Astrocyte (in vitro differentiated cells and primary cell): ENCODE data around the gene GPR153. TPM values are rescaled to one million over a fixed set of nuclear protein-coding genes. Genes with fewer than 3 reads are reported as not detected.
A peak's percentile ranks its signal among the peaks of the same experiment; 100 is the strongest.

ENCODE experiments used
- DNase-seq: peaks from one replicate; pipeline ENCODE4 v3.0.0-alpha.2; 2010; ENCODE audit warnings: low read depth
- FAIRE-seq: peaks from 2 replicates; lab custom pipeline; 2011; peaks lifted over from hg19 to GRCh38; lab: Jason Lieb, UNC
- H2AFZ ChIP-seq: 2 replicates; pipeline ENCODE4 v1.6.0; 2012; ENCODE audit warnings: low read depth, low read length, inconsistent platforms
- H3K27ac ChIP-seq: 2 replicates; pipeline ENCODE4 v1.5.1; 2011; ENCODE audit warnings: low read depth, low read length, inconsistent platforms
- H3K27me3 ChIP-seq: 2 replicates; pipeline ENCODE4 v1.6.0; 2011; ENCODE audit warnings: low read length, inconsistent platforms; ENCODE audit not compliant: insufficient read depth
- H3K36me3 ChIP-seq: 2 replicates; pipeline ENCODE4 v1.5.1; 2011; ENCODE audit warnings: low read length, inconsistent platforms; ENCODE audit not compliant: insufficient read depth
- H3K4me1 ChIP-seq: 2 replicates; pipeline ENCODE4 v1.5.1; 2011; ENCODE audit warnings: low read length, inconsistent platforms; ENCODE audit not compliant: insufficient read depth
- H3K4me2 ChIP-seq: 2 replicates; pipeline ENCODE4 v1.6.0; 2012; ENCODE audit warnings: low read length, inconsistent platforms
- H3K4me3 ChIP-seq: 2 replicates; pipeline ENCODE4 v1.5.1; 2011; ENCODE audit warnings: low read depth, mild to moderate bottlenecking, low read length, inconsistent platforms; ENCODE audit not compliant: insufficient read depth
- H3K79me2 ChIP-seq: 2 replicates; pipeline ENCODE4 v1.6.0; 2012; ENCODE audit warnings: mild to moderate bottlenecking, low read length, inconsistent platforms; ENCODE audit not compliant: insufficient read depth
- H3K9ac ChIP-seq: 2 replicates; pipeline ENCODE4 v1.6.0; 2012; ENCODE audit warnings: mild to moderate bottlenecking, low read length, inconsistent platforms
- H3K9me3 ChIP-seq: 2 replicates; pipeline ENCODE4 v1.5.1; 2012; ENCODE audit warnings: low read depth, mild to moderate bottlenecking, low read length, inconsistent platforms; ENCODE audit not compliant: insufficient read depth
- H4K20me1 ChIP-seq: 2 replicates; pipeline ENCODE4 v1.6.0; 2012; ENCODE audit warnings: low read length, inconsistent platforms; ENCODE audit not compliant: insufficient read depth
- H3K27ac Mint-ChIP-seq: one replicate; pipeline ENCODE4 v1.8.0; 2021; ENCODE audit warnings: mild to moderate bottlenecking, mixed read lengths; ENCODE audit not compliant: unreplicated experiment
- H3K27me3 Mint-ChIP-seq: one replicate; pipeline ENCODE4 v1.8.0; 2021; ENCODE audit warnings: low read depth, mixed read lengths; ENCODE audit not compliant: unreplicated experiment
- H3K36me3 Mint-ChIP-seq: one replicate; pipeline ENCODE4 v1.8.0; 2021; ENCODE audit warnings: low read depth, mixed read lengths; ENCODE audit not compliant: unreplicated experiment
- H3K4me1 Mint-ChIP-seq: one replicate; pipeline ENCODE4 v1.8.0; 2021; ENCODE audit warnings: low read depth, mixed read lengths; ENCODE audit not compliant: unreplicated experiment
- H3K4me3 Mint-ChIP-seq: one replicate; pipeline ENCODE4 v1.8.0; 2021; ENCODE audit warnings: mild to moderate bottlenecking, moderate library complexity, mixed read lengths; ENCODE audit not compliant: unreplicated experiment
- H3K9me3 Mint-ChIP-seq: one replicate; pipeline ENCODE4 v1.8.0; 2021; ENCODE audit warnings: mild to moderate bottlenecking, mixed read lengths; ENCODE audit not compliant: unreplicated experiment
- CTCF ChIP-seq: IDR thresholded peaks from 2 replicates; pipeline ENCODE4 v1.5.1; 2011; ENCODE audit warnings: low read depth, mild to moderate bottlenecking, inconsistent platforms, low read length, moderate library complexity; ENCODE audit not compliant: insufficient read depth
- EZH2 ChIP-seq: IDR thresholded peaks from 2 replicates; pipeline ENCODE4 v1.6.1; 2012; ENCODE audit warnings: mild to moderate bottlenecking, low read length, inconsistent platforms; ENCODE audit not compliant: insufficient read depth
- total RNA-seq: library from RNA; stranded (reverse); gene quantifications from 2 replicates; pipeline ENCODE4 v1.2.1, GENCODE V29; 2021

GPR153 gene
- total RNA-seq, 1 donor from 2014 or later, result 3.0 TPM

GRCh38 chr1:6209661-6210580 lies 51.0 kb downstream of the GPR153 start:
- Mint-ChIP-seq H3K27ac (no peak overlapping the region), H3K9me3 (no peaks in the 10 kb centered on the region), H3K36me3 (peaks cover 10% of the 10 kb centered on the region), H3K4me1 (peaks cover 3% of the 10 kb centered on the region), H3K4me3 (peak overlapping the region; percentile 76), H3K27me3 (peaks cover 5% of the 10 kb centered on the region)
- Histone ChIP-seq H2AFZ (peak overlapping the region; percentile 87), H3K27ac (no peak overlapping the region), H3K79me2 (no peaks in the 10 kb centered on the region), H3K36me3 (peaks cover 7% of the 10 kb centered on the region), H4K20me1 (peaks cover 27% of the 10 kb centered on the region), H3K9me3 (no peaks in the 10 kb centered on the region), H3K4me2 (peak overlapping the region; percentile 80), H3K27me3 (no peaks in the 10 kb centered on the region), H3K9ac (peak overlapping the region; percentile 41), H3K4me1 (peaks cover 24% of the 10 kb centered on the region), H3K4me3 (peak overlapping the region; percentile 48)
- DNase-seq, result no peak
- TF ChIP-seq CTCF, result no peak
- TF ChIP-seq EZH2, result no peak
- no peak for FAIRE-seq

- FAIRE-seq (no peak), DNase-seq (peak; percentile 30)
- Histone ChIP-seq H3K9me3 (no peaks in the 10 kb centered on the region), H3K36me3 (peaks cover 7% of the 10 kb centered on the region), H3K4me1 (peaks cover 24% of the 10 kb centered on the region), H3K9ac (peak overlapping the region; percentile 41), H2AFZ (peak overlapping the region; percentile 87), H3K4me2 (peak overlapping the region; percentile 80), H3K27ac (no peak overlapping the region), H3K4me3 (peak overlapping the region; percentile 48), H4K20me1 (peaks cover 27% of the 10 kb centered on the region), H3K27me3 (no peaks in the 10 kb centered on the region), H3K79me2 (no peaks in the 10 kb centered on the region)
- H3K4me3 Mint-ChIP-seq, result peak overlapping the region; percentile 76
- no peaks in the 10 kb centered on the region for H3K9me3 Mint-ChIP-seq
- peaks cover 3% of the 10 kb centered on the region for H3K4me1 Mint-ChIP-seq
- TF ChIP-seq EZH2, result no peak
- TF ChIP-seq CTCF, result peak; percentile 31
- H3K36me3 Mint-ChIP-seq, result peaks cover 10% of the 10 kb centered on the region
- H3K27ac Mint-ChIP-seq, result no peak overlapping the region
- H3K27me3 Mint-ChIP-seq, result peaks cover 5% of the 10 kb centered on the region
These were observed 51.9 kb downstream of the GPR153 start for GRCh38 chr1:6208723-6209660.
